Parathyroid adenoma (tissue), 2 donors: ENCODE measurements around the gene PIP4K2C.
A peak's percentile ranks its signal among the peaks of the same experiment; 100 is the strongest.

Source experiments
- H2AFZ ChIP-seq: fragments of 300-600 bp; sonication (generic); one replicate; pipeline ENCODE4 v1.7.0; 2017; ENCODE audit warnings: antibody characterized with exemption, mild to moderate bottlenecking
- H3K27ac ChIP-seq: fragments of 300-600 bp; sonication (generic); one replicate; pipeline ENCODE4 v1.7.0; 2017
- H3K27me3 ChIP-seq: fragments of 300-600 bp; sonication (generic); one replicate; pipeline ENCODE4 v1.7.0; 2017; ENCODE audit warnings: low read length; ENCODE audit not compliant: control insufficient read depth, insufficient read depth
- H3K36me3 ChIP-seq: fragments of 300-600 bp; sonication (generic); one replicate; pipeline ENCODE4 v1.7.0; 2017; ENCODE audit warnings: low read length; ENCODE audit not compliant: control insufficient read depth, insufficient read depth
- H3K4me1 ChIP-seq: fragments of 300-600 bp; sonication (generic); one replicate; pipeline ENCODE4 v1.7.0; 2017; ENCODE audit warnings: control low read depth
- H3K4me2 ChIP-seq: fragments of 300-600 bp; sonication (generic); one replicate; pipeline ENCODE4 v1.7.0; 2017; ENCODE audit warnings: low read length
- H3K4me3 ChIP-seq: fragments of 300-600 bp; sonication (generic); one replicate; pipeline ENCODE4 v1.7.0; 2017; ENCODE audit warnings: low read depth, low read length
- H3K79me2 ChIP-seq: fragments of 300-600 bp; sonication (generic); one replicate; pipeline ENCODE4 v1.7.0; 2017; ENCODE audit warnings: control low read depth
- H3K9ac ChIP-seq: fragments of 300-600 bp; sonication (generic); one replicate; pipeline ENCODE4 v1.7.0; 2017; ENCODE audit warnings: mild to moderate bottlenecking
- H3K9me3 ChIP-seq: fragments of 300-600 bp; sonication (generic); one replicate; pipeline ENCODE4 v1.7.0; 2017; ENCODE audit warnings: low read length; ENCODE audit not compliant: control insufficient read depth
- CTCF ChIP-seq: fragments of 300-600 bp; sonication (generic); IDR thresholded peaks from one replicate; pipeline ENCODE4 v1.7.0; 2017; ENCODE audit warnings: antibody characterized with exemption, mild to moderate bottlenecking
- donor health status: primary hyperparathyroidism.

PIP4K2C gene

GRCh38 chr12:57546438-57547287, 44.3 kb upstream of the PIP4K2C start, which contains the start of gene DCTN2:
TSS of gene DCTN2 (minus strand) at chr12:57547192. CDS start at chr12:57547063, 129 bp downstream.
- no peaks in the 10 kb centered on the region for H3K27me3 ChIP-seq
- H3K4me2 ChIP-seq, result peak within 1 kb of the TSS; percentile 93
- no peaks in the 10 kb centered on the region for H3K9me3 ChIP-seq
- peaks cover 19% of the 10 kb centered on the region for H3K79me2 ChIP-seq
- H3K9ac ChIP-seq, result peak within 1 kb of the TSS; percentile 75
- peaks cover 13% of the 10 kb centered on the region for H3K4me1 ChIP-seq
- H2AFZ ChIP-seq, result peak within 1 kb of the TSS; percentile 81
- peak within 1 kb of the TSS; percentile 67 for H3K27ac ChIP-seq
- TF ChIP-seq CTCF, result no peak
- peak within 1 kb of the TSS; percentile 100 for H3K4me3 ChIP-seq
- no peaks in the 10 kb centered on the region for H3K36me3 ChIP-seq

- Histone ChIP-seq H3K79me2 (peaks cover 19% of the 10 kb centered on the region), H3K27ac (no peak overlapping the region), H3K4me3 (peak overlapping the region; percentile 100), H3K4me2 (peak overlapping the region; percentile 61), H3K9ac (no peak overlapping the region), H3K27me3 (no peaks in the 10 kb centered on the region), H3K9me3 (no peaks in the 10 kb centered on the region), H3K4me1 (peaks cover 13% of the 10 kb centered on the region), H3K36me3 (no peaks in the 10 kb centered on the region), H2AFZ (peak overlapping the region; percentile 81)
- TF ChIP-seq CTCF, result no peak
Measured at GRCh38 chr12:57547288-57548012, 43.5 kb upstream of the PIP4K2C start.

- H3K9ac ChIP-seq, result no peak overlapping the region
- no peak for TF ChIP-seq CTCF
- no peak overlapping the region for H3K27ac ChIP-seq
- H3K27me3 ChIP-seq, result no peaks in the 10 kb centered on the region
- no peak overlapping the region for H2AFZ ChIP-seq
- peaks cover 13% of the 10 kb centered on the region for H3K4me1 ChIP-seq
- no peak overlapping the region for H3K4me3 ChIP-seq
- no peaks in the 10 kb centered on the region for H3K9me3 ChIP-seq
- H3K79me2 ChIP-seq, result peaks cover 19% of the 10 kb centered on the region
- H3K4me2 ChIP-seq, result no peak overlapping the region
- no peaks in the 10 kb centered on the region for H3K36me3 ChIP-seq
Measured at GRCh38 chr12:57548013-57548315, 43.0 kb upstream of the PIP4K2C start.

GRCh38 chr12:57548488-57548887, 42.5 kb upstream of the PIP4K2C start:
- no peaks in the 10 kb centered on the region for H3K9me3 ChIP-seq
- no peak overlapping the region for H2AFZ ChIP-seq
- H3K4me2 ChIP-seq, result no peak overlapping the region
- peaks cover 19% of the 10 kb centered on the region for H3K79me2 ChIP-seq
- no peak overlapping the region for H3K4me3 ChIP-seq
- H3K4me1 ChIP-seq, result peaks cover 13% of the 10 kb centered on the region
- H3K9ac ChIP-seq, result no peak overlapping the region
- no peak overlapping the region for H3K27ac ChIP-seq
- H3K36me3 ChIP-seq, result no peaks in the 10 kb centered on the region
- no peaks in the 10 kb centered on the region for H3K27me3 ChIP-seq
- no peak for TF ChIP-seq CTCF
